Epithelial cell of esophagus (primary cell): Measurements from ENCODE around the gene RHBG.

Experiments used
- DNase-seq: peaks from one replicate; pipeline ENCODE4 v3.0.0; 2010; ENCODE audit warnings: low read depth
- H3K4me3 ChIP-seq: 2 replicates; pipeline ENCODE4 v1.5.1; 2011; ENCODE audit warnings: mild to moderate bottlenecking, low read length, control low read depth
- TF ChIP-seq, protein P1 (sequence below): IDR thresholded peaks from 2 replicates; pipeline ENCODE4 v1.5.1; 2011; ENCODE audit warnings: low read depth, mild to moderate bottlenecking, low read length, control low read depth, inconsistent platforms; ENCODE audit not compliant: insufficient read depth; ENCODE audit errors: missing control alignments

The RHBG gene

DNA sequence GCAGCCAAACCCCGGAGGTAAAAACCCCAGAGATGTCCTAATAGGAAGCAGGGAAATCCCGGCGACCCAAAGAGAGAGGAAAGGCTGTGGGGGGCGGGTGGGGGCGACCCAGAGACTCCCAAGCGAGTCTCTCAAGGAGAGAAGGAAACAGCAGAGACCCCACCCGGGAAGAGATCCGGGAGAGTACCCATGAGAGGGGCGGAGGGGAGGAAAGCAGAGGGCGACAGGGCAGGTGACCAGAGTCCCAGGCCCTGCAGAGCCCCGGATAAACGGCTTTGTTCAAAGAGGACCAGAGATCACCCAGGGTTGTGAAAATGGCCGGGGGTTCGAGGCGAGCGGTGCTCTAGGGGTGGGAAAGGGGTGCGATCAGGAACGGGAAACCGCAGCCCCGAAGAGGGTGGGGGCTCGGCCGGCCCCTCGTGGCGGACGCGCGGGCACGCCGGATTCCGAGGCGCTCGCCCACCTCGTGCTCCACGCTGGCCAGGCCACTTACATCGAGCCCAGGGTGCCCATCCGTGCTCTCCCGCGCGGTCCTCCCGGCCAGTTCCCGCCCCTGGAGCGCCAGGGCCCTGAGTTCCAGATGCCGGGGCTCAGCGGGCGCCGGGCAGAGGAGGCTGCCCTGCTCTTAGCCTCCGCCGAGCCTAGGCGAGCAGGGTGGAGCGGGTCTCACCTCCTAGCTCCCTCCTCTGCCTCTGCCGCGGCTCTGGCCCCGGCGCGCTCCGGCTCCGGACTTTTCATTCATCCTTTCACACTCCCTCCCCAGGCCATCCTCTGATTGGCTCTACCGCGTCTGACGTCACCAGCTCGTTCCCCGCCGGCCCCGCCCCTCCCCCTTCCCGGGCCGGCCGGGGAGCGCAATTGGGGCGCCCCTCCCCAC is 52.3 kb downstream of the RHBG start:
- TF ChIP-seq, protein P1, sequence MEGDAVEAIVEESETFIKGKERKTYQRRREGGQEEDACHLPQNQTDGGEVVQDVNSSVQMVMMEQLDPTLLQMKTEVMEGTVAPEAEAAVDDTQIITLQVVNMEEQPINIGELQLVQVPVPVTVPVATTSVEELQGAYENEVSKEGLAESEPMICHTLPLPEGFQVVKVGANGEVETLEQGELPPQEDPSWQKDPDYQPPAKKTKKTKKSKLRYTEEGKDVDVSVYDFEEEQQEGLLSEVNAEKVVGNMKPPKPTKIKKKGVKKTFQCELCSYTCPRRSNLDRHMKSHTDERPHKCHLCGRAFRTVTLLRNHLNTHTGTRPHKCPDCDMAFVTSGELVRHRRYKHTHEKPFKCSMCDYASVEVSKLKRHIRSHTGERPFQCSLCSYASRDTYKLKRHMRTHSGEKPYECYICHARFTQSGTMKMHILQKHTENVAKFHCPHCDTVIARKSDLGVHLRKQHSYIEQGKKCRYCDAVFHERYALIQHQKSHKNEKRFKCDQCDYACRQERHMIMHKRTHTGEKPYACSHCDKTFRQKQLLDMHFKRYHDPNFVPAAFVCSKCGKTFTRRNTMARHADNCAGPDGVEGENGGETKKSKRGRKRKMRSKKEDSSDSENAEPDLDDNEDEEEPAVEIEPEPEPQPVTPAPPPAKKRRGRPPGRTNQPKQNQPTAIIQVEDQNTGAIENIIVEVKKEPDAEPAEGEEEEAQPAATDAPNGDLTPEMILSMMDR: no peak
- no peak overlapping the region for H3K4me3 ChIP-seq

DNA sequence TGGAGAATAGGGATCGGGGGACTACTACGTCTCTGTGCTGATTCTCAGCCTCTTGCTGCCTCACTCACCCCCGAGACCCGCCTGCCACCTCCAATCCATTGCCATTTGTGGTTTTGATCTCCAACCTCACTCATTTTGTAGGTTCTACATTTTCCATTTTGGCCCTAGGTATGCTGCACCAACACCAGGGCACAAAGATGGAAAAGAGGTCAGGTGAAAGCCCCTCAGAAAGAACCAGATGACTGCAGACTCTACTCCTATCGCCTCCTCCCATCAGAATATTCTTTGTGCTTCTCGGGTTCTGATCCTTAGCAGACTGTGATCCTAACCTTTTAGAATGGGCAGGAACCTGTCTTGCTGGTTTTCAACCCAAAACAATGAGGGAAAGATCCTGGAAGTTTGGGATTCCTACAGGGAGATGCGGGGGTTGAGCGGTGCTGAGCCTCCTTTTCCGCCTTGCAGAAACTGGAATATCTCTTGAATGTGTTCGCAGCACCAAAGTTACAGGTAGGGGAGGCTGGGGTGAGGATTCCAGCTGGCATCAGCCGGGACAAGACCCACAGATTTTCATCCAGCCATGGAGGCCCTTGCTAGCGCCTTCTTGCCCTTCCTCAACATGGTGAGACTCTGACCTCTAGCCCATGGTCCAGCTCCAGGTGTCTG is 53.1 kb downstream of the RHBG start:
- TF ChIP-seq, protein P1: no peak
- DNase-seq: no peak
- H3K4me3 ChIP-seq: no peak overlapping the region

More for the DNA sequence above, 52.3 kb downstream of the RHBG start:
- peak; percentile 74 for DNase-seq

DNA sequence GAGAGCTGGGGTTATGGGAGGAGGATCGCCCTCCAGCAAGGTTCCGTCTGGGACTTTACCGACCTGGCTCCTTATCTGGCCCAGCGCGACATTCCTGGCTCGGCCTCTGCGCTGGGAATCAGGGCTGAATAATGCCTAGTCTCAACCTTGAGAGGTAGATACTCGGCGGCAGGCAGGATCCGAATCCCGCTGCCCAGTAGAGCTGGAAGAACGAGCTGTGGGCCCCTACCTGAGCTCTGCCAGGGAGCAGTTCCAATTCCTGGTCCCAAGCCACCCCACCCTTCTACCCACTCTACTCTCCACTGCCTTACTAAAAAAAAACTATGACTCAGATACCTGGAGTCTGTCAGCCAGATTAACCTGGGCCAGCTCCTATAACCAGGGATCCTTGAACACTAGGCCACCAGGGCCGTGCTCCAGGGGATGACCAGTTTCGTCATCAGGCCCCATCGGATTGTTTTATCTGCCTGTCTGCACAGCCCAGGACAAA is 53.6 kb downstream of the RHBG start:
- TF ChIP-seq, protein P1: no peak
- no peak overlapping the region for H3K4me3 ChIP-seq
- peak; percentile 35 for DNase-seq

DNA sequence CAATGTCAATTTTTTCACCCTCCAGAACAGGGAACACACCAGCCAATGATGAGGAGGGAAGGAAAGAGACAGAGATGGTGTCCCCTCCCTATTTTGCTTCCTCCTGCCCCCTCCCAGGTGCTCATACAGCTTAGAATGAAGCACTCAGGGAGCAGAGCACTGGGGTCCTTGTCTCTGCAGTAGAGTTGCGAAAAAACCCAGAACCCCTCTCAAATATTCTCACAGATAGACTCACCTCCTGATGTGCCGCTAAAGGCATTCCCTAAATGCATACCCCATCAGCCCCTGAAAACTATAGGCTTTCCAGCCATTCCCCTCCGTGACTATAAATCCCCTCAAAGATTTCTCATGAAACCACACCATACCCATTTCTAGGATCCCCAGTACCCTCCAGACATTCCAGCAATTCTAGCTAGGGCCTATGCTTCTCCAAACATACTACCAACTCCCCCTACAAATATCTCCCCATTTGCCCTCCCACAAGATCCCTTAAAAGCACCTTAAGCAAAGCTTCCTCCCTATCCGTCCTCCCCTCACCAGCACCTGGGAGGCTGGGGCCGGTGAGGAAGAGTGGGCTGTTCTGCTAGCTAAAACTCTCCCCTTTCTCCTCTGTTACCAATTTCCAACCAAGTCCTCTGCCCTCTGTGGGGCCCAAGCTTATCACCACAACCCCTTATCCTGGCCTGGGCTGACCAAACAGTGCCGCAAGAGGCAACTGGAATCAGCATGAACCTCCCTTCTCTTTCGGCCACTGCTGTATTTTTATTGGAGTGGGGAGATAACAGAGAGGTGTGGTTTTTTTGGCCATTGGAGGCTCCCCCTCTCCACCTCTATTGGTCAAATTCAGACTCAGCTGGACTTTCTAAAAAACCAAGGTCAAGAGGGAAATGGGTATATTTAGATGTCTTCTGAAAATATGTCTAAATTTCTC is 54.7 kb downstream of the RHBG start:
- no peak for DNase-seq
- TF ChIP-seq, protein P1: no peak
- no peak overlapping the region for H3K4me3 ChIP-seq

DNA sequence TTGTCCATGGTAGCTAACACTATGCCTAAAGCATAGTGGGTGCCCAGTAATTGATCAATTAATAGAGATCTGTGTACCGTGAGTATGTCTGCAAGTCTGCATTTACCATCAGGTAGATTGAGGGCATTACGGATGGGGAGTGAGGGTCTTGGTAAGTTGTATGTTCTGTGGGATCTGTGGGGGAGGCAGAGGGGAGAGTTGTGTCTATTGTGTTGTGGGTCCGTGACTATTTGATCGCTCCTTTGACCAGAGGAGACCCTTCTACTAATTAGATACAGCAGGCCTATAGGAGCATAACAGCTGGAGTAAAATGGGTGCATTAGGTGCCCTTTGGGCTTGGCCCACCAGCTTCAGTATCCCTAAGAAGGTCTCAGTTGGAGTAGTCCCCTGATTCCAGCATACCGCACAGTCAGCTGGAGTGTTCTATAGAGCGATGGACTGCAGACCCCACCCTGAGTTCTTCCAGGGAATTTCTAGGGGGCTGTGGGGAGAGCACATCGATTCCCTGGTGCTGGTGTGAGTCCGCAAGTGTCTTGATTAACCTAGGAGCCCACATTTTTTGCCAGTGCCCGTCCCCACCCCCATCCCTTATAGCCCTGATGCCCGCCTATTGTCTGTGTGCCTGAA is 55.9 kb downstream of the RHBG start:
- DNase-seq: no peak
- H3K4me3 ChIP-seq: no peak overlapping the region
- TF ChIP-seq, protein P1: no peak

DNA sequence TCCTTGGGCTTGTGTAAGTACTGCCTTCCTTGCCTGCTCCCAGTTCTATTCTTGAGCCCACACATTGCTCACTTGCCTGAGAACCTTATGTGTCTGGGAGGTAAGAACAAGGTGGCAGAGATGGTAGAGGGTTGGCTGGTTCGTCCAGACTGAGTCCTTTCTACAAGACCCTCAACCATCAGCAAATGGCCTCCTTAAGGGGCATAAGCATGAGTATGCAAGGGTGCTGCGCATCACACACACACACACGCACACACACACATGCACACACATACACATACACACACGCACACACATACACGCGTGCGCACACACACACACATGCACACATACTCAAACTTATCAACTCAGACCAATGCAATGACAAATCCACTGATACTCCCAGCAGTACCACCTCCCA is 56.9 kb downstream of the RHBG start:
- H3K4me3 ChIP-seq: no peak overlapping the region
- TF ChIP-seq, protein P1: no peak
- DNase-seq: no peak
